GM19463 (cell line): ENCODE data around the gene RTP2.
"Not testable (repeated sequence)": the region's sequence is repeated elsewhere in the genome, so short reads cannot be mapped to it uniquely, and the experiment has no call there.

Experiments used
- ATAC-seq: cut with Tn5 transposase; IDR thresholded peaks from one replicate; pipeline ENCODE4 v1.9.1; 2021; ENCODE audit warnings: mild to moderate bottlenecking, moderate library complexity; ENCODE audit not compliant: unreplicated experiment

Gene RTP2

DNA sequence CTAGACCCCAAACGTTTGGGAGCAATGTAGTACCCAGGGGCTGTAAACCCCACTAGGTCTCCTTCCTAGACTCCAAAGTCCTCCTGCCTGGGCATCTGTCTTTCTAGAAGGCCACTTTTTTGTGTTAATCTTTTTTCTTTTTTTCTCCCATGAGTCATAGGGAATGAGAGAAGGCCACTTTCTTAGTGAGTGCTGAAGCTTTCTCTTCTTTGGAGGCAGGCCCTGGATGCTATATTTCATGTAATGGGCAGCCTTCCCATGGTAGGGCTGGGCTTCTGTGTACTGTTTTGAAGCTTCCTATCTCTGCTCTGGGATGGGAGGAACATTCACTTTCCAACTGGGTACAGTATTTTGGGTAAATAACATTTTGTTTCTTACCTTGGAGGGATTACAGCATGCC lies 15.2 kb upstream of the RTP2 start:
- ATAC-seq: no peak

DNA sequence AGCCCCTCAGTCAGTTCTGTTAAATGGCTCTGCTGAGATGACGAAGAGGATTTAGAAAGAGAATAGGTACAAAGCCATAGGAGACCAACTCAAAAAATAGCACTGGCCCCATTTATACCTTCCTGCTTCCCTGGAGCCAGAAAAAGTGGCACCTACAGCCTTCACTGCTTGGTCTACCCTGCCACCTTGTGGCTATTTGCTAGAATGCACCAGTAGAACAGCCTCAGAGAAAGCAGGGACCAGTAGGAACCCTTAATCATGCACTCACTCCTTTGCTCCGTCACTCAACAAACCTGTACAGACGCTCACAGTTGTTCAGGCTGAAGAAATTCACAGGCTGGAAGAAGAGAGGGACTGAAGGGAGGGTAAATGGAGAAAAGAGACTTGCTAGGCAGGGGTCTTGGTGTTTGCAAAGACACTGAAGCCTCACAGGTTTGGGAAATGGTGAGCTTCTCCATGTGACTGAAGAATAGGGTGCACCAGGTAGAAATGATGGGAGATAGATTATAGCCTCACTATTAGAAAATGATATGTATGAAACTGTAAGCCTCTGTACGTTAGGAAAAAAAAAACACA lies 12.1 kb upstream of the RTP2 start:
- ATAC-seq: peak; percentile 89

DNA sequence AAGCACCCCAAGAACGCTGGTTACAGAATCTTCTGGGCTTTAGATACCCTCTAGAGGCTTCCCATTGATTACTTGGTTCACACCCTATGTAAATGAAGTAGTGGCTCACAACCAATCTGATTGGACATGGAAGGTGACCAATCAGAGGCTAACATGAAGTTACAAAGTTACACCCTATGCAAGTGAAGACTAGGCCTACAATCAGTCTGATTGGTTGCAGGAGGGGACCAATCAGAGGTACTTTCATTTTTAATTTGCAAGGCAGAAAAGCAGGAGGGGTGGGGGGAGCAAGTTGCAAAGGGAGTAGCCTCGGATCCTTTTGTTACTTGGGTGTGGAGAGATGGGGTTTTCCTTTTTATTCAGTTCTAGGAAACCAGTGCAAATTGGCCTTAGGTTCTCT lies 11.1 kb upstream of the RTP2 start:
- no peak for ATAC-seq

DNA sequence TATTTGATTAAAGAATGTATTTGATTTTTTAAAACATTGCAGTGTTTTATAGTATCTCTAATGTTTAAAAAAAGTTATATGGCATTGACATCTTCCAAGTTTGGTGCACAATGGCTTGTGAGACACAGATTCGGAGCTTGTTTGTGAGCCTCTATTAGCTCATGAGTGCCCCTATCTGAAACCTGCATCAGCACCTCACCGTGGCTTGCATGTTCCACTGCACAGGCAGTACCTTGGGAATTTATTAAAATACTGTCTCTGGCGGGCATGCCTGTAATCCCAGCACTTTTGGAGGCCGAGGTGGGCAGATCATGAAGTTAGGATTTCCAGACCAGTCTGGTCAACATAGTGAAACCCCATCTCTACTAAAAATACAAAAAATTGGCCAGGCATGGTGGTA lies 6.8 kb upstream of the RTP2 start:
- ATAC-seq: no peak

DNA sequence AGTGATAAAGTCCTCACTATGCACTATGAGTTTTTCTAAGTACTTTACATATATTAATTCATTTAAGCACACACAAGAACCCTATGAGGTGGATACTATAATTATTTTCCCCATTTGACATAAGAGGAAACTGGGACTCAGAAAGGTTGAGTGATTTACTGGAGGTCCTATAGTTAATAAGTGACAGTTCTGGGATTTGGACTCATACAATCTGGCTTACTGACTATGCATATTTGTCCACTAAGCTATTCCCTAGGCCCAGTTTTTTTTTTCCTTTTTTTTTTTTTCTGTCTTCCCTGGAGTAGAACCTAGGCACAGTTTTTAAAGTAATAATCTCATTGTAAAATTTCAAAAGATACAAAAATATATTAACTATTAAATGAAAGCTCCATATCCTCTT lies 6.3 kb upstream of the RTP2 start:
- no peak for ATAC-seq

DNA sequence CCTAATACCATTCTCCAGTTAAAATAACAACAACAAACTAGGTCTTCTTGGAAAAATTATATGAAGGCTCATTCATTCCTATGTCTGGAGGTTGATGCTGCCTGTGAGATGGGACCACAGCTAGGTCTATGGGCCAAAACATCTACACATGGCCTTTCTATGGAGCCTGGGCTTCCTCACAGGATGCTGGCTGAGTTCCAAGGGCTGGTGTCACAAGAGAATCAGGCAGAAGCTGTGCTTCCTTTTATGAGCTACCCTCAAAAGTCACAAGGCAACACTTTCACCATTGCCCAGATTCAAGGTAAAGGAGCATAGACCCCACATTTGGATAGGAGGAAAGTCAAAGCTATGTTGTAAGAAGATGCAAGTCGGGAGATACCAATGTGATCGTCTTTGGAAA lies 4.6 kb upstream of the RTP2 start:
- ATAC-seq: no peak

DNA sequence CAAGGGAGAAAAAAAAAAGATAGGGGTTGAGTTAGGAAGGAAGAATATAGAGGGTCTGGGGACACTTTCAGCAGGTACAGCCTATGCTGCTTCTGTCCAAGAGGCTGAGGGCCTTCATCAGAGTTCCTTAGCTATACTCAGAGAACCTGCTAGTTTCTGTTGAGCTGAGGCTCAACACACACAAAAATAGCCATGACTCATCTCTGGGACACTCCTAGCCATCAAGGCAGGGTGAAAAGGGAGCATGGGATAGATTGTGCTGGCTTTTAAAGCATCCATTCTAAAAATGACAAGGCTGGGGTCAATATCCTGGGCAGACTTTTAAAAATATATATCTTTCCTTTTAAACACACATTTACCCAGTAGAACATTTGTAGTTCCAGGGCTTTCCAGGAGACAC lies 2.8 kb upstream of the RTP2 start:
- ATAC-seq: no peak

DNA sequence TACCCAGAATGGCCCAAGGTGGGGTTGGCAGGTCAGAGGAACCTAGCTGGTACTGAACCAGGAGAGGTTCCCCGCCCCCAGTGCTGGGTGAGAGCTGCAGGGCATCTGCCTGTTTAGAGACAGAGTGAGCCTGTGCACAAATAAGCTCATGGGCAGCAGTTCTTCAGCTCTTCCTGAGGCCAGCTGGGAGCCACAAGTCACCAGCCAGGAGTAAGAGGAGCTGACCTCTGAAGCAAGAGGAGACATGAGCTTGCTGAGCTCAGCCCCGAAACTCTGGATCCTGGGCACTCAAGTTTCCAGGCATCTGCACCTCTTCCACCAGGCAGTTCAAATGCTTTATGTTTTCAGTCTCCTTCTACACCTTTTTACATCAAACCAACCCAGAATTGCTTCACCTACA lies 2.1 kb downstream of the RTP2 start:
- no peak for ATAC-seq

DNA sequence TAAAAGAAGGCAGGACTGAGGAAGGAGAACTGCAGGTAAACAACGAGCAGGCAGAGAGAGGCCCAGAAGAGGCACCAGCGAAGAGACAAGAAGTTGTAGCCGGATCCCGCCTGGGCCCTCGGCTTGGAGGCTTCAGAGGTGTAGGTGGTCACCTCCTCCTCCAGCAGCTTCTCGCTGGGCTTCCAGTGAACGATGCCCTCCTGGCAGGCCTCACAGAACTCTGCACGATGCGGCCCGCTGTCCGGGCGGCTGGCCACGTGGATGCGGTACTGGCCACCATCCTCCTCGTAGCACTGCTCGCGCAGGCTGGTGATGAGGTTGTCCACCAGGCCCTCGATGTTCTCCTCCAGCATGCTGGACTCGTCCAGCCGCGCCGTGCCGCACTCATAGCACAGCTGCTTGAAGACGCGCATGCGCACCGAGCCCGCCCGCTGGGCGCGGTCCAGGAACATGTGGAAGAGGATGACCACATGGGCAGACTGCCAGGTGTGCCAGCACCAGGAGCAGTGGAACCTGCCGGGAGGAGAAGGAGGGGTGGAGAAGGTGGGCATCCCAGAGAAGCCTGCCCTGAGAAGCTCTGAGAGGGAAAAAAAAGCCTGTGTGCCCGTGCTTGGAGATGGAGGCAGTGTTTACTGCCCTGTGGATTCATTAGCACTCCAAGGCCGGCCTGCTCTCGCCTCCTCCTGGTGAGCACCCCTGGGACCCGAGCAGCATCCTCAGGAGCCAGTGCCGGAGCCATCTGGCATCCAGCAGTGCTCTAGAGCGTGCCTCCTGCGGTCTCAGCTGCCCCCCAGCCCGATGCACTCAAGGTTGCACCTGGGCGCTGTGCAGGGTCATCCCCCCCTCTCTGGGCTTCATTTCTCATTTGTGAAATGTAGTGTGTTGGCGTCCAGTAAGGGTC lies 3.6 kb downstream of the RTP2 start:
- ATAC-seq: no peak

DNA sequence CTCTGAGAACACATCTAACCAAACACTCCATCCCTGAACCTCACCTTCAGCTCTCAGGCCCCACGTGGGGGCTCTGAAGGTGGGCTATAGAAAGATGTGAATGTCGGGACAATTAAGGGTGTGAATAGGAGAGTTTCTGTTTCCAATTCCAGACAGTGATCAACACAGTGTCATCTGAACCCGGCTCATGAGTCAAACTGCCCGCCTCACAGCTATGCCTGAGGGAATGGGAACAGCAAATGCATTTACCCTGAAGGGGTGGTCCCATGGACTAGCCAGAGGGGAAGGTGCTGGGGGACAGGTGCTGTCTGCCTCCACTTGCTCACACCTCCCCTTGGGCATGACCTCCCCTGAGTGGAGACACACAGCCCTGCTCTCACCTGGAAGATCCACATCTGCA lies 6.3 kb downstream of the RTP2 start:
- no peak for ATAC-seq

DNA sequence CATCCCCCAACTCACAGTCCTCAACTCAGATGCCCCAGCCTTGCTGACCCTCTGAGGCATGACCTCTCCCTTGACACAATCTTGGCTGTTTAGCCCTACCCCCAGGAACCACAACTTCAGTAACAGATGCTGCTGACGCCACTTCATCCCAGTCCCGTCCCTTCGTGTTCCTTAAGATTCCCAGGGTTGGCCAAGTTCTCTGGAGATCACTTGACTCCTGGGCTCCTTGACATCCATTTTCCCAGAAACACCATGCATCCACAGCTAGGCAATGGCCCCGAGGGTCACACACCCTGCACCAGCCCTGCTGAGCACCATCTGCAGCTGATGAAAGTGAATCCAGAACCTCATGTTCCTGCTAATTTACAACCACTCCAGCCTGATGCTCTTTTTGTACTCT lies 6.9 kb downstream of the RTP2 start:
- no peak for ATAC-seq

DNA sequence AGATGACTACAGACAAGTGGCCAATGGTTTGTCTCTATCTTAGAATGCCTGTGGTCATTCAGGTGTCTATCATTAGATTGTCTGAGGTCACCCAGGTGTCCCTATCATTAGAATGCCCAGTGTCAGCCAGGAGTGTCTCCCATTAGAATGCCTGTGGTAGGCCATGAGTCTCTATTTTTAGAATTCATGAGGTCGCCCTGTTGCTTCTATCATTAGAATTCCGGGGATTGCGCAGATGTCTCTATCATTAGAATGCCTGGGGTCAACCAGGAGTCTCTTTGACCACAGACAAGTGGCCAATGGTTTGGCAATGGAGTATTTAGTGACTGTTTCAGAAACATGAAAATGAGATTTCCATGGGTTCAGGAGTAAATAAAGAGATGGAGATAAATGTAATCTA lies 7.6 kb downstream of the RTP2 start:
- ATAC-seq: no peak

DNA sequence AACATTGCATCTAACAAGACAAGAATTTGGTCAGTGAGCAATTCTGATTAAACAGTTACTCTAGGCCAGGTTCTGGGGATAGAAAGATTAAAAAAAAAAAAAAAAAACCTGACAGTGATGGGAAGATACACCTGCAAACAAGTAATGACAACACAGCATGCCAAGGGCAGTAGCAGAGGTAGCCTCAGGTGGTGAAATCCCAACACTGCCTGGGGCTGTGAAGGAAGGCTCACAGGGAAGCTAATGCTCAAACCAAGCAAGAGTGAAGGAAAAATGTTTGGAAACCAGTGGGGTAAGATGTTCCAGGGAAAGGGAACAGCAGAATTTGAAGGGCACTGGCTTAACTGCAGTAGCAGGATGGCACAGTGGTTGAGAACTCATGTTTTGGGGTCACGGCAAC lies 8.9 kb downstream of the RTP2 start:
- no peak for ATAC-seq

DNA sequence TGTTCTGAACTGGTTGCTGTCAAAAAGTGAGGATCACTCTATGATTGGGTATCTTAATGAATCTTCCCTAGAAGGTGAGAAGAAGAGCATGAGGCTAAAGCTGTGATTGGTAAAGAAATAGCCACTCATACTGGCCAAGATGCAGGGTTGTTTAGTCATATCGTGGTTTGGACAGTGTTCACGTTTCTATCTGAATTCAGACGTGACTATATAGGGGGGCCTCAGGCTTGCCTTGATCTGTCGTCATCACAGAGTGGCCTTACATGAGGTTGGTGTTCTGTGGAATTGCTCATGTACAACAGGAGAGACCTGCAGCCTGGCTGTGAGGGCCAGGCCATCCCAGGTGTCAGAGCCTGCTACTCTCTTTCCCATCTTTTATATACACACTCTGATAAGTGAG lies 12.4 kb downstream of the RTP2 start:
- ATAC-seq: no peak

DNA sequence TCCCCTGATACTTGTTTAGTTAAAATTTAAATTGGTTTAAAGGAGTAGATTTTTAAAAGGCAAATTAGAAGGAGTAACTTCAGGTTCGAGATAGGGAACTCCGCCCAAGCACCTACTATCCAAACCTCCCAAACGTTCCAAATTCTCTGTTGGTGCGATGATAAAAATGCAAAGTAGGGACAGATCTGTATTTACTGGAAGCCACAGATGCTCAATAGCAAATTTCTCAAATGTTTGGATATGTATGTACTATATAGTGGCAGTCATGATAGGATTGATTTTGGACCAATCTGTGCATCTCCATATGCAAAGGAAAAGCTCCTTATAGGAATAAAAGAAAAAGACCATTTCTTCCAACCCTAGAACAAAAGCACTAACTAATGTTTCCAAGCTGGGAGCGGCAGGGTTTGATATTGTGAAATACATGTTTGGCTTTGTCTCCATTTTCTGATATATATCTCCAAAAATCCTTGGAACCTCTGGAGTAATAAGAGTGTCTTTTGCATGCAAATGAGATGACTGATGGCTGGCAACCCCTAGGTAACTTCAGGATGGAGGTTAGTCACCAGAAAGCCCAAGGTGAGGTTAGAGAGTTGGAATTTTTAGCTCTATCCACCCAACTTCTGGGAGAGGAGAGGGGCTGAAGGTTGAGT lies 15.6 kb downstream of the RTP2 start:
- no peak for ATAC-seq

DNA sequence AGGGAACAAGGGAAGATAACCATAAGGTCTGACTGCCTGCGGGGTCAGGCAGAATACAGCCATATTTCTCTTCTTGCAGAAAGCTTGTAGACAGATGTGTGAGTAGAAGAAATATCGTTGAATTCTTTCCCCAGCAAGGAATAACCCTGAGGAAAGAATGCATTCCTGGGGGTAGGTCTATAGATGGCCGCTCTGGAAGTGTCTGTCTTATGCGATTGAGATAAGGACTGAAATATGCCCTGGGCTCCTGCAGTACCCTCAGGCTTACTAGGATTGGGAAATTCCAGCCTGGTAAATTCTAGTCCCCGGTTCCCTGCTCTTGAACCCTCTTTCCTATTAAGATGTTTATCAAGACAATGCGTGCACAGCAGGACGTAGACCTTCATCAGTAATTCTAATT lies 16.4 kb downstream of the RTP2 start:
- no peak for ATAC-seq

DNA sequence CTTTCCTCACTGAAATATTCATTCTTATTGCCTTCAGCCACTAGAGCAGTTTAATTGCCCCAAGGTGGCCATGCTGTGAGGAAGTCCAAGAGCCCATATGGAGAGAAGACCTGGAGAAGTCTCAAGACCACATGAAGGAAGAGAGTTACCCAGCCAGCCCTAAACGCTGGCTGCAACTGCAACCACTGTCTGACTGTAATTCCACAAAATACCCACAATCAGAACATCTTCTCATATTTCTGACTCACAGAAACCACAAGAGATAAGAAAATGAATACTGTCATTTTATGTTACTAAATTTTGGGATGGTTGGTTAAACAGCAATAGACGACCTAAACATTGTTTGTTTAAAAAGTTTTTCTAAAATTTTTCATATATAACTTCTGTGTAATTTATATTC lies 17.5 kb downstream of the RTP2 start:
- ATAC-seq: no peak

DNA sequence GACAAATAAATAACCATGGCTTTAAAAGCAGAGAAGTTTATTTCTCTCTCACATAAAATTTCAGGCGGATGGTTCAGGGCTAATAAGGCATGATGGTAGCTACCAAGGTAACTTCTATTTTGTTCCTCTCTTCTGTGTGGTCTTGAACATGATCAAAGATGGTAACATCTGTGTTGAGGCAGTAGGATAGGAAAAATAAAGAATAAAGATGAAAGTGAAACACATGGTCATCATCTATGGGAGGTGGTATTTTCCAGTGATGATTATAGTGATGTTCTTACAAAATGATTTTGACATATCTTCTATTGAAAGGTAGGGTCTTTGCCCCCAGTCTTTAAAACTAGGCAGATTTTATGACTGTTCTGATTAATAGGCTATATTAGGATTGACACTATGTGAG lies 17.9 kb downstream of the RTP2 start:
- ATAC-seq: no peak

DNA sequence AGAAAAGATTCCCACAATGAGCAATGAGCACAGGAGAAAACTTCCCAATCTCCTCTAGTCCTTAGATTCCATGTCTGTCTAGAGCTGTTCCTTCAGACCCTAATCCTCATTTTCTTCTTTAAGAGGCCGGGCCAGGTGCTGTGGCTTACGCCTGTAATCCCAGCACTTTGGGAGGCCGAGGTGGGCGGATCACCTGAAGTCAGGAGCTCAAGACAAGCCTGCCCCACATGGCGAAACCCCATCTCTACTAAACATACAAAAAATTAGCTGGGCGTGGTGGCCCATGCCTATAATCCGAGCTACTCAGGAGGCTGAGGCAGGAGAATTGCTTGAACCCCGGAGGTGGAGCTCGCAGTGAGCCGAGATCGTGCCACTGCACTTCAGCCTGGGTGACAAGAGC lies 20.6 kb downstream of the RTP2 start:
- not testable (repeated sequence) for ATAC-seq

DNA sequence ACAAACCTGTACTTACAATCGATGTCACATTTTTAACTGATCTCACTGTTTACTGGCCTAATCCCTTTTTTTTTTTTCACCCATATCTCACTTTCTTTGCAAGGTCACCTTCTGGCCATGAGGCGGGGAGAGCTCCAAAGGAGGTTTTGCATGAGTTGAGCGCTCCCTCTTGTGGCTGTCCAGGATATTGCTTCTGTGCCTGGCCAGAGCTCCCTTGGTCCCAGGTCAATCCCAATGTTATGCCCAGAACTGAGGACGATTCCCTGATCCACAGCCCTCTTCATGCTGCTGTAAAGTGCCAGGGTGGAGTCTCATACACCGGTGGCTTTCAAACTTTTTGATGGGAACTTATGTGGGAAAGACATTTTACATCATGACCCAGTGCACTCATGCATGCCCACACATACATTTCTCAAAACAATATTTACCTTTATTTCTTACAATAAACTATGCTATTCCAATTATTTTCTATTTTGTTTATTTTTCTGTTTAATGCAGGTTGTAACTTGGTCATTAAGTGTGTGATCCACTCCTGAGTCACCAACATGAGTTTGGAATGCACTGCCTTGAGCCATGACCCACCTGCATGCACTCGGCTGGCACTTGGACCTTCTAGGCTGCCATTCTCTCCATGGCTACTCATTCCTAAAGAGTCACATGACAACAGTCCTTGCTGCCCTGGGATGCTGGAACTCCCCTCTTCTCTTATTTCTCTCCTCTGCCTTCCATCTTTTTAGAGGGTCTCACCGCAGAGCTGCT lies 22.5 kb downstream of the RTP2 start:
- ATAC-seq: peak; percentile 76

DNA sequence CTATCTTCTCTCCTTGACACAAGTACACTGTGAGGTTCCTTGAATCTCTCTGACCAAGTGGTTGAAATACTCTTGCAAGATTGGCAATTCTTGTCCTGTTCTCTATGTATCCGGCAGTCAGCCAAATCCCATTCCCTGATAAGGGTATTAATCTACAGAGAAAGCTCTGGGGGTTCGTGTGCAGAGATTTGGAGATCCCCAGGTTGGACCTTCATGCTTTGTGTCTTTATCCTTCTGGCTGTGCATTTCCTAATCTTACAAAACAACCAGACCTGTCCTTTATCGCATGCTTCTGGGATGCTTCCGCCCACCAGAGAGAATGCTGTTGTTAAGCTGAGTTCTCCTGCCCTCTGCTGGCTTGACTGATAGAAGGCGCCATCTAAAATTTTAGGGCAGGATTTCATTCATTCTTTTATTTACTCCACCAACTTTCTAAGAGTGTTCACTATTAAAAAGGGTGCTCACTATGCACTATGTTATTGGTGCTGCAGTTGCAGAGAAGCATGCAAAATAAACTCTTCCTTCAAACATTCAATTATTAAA lies 23.6 kb downstream of the RTP2 start:
- no peak for ATAC-seq
